Activated naive CD8-positive, alpha-beta T cell treated with anti-CD3 and anti-CD28 coated beads, Interleukin-2, amount 50 U/mL, for 16 hours (primary cell): Measurements from ENCODE around the gene KCNH1.

Experiments
- DNase-seq: peaks from one replicate; pipeline ENCODE4 v3.0.0-alpha.2; 2020; ENCODE audit warnings: low read depth, low spot score

The KCNH1 gene

DNA sequence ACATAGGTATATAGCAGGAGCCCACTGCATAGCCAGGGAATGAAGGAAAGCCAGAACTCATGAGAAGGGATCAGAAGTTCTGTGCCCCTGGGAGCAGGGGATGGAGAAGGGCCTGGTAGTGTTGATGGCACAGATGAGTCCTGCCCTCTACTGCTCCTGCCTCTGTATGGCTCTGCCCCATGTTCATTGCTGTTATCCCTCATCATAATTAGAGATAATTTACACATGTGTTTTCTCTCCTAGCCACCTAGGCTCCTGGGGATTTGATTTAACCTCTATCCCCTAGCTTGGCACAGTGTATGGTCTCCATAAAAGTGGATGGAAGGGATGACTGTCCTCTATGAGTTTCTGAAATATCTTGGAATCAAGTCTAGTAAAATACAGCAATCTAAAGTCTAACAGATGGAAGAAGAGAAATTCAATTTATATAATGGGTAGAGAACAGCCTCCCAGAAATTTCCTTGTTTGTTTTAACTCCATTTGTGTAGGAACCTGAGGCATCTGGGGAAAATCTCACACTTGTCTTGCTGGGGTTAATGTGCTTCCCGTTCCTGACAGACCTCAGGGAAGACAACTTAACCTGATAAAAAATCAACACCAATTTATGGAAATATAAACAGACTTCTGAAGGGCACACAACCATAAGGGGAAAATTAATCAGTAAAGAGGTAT, 411.4 kb downstream of the KCNH1 start:
- no peak for DNase-seq

DNA sequence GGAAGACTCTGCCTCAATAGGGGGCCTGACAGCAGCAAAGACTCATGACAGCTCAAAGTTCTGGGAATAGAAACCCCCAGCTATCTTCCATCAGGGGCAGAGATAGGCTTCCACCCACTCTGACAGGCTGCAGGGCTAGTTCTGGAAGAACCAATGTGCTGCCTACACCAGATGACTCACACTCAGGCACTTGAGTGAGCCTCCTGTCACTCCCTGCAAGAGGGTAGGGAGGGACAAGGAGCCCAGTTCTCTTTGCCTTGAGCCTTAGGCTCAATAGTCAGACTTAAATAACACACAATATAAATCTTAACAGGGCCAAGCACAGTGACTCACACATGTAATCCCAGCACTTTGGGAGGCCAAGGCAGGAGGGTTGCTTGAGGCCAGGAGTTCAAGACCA, 418.9 kb downstream of the KCNH1 start:
- no peak for DNase-seq

DNA sequence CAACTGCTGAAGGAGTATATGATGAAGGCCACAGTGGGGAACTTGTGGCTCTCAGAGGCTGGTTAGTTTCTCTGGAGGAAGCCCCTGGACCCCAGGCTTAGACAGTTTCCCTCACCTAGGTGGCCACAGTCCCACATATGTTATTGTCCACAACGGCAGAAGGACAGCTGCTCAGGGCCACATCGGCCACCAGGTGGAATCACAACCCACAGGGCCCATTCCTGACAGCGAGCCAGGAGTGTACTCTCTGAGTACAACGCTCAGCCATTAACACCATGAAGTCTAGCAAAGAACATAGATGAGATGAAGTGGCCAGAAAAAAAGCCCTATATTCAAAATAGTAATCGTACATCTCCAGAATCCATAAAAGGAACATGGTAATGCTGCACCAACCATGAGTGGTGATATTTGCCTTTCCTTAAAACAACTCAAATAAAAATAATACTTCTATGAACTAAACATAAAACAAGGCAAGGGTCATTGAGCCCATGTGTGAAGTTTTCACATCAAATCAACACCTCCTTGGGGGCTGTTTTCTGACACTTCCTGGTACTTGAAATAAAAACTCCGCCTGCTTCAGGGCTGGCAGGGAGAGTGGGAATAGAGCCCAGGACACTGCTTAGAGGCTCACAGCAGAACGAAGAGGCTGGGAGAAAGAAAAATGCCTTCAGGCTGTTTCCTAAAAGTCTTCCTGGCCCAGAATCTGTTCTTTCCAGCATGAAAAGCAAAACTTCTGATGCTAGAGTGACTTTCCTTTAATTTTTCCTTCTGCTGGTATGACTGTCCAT, 421.9 kb downstream of the KCNH1 start:
- DNase-seq: no peak

DNA sequence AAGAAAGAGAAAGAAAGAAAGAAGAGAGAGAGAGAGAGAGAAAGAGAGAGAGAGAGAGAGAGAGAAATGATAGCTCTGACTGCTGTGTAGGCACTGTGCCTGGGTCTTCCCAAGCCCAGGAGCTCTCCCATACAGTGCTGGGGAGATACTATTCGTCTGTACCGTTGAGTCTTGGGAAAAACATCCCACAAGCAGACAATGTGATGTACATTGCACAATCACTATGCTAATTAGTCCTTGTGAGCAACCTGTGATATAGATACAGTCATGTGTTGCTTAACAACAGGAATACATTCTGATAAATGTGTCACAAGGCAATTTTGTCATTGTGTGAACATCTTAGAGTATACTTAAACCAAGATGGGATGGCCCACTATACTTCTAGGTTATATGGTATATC, 424.2 kb downstream of the KCNH1 start:
- no peak for DNase-seq

DNA sequence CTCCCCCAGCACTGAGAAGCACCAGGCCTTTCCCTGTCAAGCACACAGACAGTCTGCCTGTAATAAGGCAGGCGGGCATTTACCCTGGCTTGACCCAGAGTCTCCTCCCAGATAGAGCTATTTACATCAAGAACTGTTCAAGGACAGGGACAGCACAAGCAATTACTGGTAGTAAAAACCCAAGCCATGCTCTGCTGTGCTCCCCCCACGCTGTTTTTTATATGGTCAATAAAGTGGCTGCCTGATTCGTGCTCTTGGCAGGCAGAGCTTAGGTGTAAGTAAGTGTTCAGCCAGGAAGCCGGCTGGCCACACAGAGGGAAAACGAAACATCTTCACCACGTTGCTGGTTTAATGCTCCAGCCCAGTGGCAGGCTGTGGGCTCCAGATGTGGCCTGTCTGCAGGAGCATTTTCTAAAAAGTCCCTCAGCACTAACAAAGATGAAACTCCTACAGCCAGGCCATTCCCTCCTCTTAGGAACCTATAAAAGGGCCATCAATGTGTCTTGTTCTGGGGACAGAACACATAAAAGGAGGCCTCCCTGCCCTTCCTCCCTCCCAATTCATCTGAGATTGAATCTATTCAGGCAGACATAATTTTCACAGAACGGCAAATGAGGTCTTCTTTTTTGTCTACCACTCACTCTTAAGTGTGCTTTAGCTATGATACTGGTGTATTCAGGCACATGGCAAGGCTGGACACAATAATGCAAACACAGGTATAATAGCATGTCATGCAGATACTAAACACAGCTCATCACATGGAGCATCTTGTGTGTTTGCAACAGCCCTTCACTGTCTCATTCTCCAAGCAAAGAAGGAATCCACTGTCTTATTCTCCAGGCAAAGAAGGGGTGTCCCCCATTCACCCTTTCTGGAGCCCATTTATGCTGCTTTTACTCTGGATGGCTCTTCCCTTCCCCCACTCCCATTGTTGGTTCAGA, 426.4 kb downstream of the KCNH1 start:
- DNase-seq: no peak

DNA sequence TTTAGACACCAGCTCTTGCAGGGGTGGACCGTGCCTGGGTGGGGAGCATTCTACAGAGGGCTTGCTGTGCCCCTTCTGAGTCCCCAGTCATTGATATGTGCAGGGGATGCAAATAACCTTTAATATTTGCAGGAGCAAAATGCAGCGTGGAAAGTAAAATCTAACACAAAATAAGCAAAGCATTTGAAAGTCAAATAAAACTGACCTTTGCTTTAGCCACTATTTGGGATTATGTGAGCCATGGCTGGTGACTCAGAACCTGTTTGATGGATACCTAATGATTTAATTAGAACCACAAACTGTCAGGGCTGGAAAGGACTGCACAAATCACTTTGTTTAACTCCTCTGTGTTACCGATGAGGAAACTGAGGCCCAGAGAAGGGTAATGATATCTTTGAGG, 427.7 kb downstream of the KCNH1 start:
- no peak for DNase-seq

DNA sequence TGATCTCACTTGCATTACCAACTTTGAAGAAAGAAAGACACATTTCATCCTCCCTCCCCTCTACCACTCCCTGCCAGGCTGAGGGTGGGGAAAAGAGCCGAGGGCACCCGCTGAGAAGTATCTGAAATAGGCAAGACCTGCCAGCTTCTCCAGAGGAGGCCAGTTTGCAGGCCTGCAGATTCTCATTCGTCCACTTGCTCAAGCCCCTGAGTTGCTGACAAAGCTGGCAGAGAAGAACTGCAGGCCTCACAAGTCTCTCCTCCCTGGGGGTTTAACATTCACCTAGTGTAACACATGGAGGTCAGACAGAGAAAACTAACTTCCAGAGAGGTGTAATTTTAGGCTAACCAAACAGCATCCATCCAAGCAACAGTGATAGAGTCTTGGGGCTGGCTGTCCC, 428.9 kb downstream of the KCNH1 start:
- no peak for DNase-seq

DNA sequence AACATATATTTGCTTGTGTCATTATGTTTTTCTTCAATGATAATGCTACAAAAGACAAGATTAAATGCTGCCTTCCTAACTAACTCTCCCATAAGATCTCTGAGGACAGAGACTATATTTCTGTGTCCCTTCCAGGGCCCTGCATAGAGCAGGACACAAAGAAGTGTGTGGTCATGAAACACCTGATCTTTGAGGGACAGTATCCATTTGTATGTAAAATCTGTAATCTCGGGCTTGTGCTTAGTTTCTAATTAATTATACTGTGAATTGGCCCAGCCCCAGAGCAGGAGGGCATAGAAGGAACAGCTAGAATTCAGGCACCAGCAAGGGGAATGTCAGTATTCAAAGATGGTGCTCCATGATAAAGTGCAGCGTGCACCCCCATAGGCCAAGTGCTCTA, 430.4 kb downstream of the KCNH1 start:
- DNase-seq: no peak

DNA sequence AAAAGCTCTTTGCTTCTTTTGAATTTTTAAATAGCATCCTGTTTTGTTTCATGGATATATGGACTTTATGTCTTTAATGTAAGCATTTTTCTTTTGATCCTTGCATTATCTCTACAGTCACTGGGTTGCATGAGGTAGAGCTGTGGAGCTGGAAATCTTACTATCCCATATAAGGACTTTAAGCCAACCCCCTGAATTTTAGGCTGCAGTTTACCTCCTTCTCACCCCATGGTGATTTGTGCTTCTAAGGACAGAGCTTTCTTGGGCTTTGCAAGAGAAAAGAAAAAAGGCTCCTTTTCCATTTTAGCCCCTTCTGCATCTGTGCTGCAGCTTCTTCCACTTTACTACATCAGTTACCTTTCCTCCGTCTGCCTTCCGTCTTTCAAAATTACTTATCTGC, 431.4 kb downstream of the KCNH1 start:
- DNase-seq: no peak

DNA sequence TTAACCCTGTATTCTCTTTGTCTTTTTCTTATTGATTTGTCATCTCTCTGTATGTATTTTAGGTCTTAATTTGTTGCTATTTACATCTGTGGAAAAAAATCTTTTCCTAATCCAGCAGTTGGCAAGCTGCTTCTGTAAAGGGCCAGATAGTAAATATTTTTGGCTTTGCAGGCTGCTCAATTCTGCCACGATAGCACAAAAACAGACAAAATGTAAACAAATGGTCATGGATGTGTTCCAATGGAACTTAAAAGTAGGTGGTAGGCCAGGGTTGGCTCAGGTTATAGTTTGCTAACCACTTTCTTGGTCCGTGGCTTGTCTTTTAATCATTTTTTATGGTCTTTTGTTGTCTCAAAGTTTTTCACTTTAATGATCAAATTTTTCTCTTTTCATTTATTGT, 433.4 kb downstream of the KCNH1 start:
- DNase-seq: no peak

DNA sequence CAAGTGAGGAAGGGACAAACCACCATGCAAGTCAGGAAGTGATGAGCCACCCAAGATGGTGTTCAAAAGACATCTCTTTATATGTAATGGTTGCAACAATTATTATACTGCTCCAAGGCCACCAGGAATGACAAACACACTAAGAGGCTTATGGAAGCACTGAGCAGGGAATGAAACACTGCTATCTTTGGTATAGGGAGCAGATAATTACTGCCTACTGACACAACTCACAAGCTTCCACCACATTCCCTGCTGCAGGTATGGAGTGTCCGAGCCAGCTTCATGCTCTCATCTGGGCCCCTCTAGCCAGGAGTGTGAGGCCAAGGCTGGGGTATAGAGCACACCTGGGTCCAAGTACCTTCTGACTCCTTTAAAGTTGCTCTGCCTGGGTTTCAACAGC, 433.9 kb downstream of the KCNH1 start:
- DNase-seq: no peak

DNA sequence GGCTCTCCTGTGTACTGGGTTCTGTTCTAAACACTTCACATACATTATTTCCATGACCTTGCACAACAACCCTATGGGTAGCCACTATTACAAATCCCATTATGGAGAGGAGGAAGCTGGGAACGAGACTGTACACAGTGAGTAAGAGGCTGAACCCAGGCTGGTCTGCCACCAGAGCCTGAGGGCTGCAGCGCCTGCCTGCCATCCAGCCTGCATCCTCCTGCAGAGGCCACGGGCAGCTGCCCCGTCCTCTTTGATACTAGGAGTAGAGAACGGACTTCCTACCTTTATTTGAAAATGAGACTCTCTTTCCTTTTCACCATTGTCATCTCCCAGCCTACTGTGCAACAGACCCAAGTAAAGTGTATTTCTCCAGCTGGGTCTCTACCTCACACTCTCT, 435.3 kb downstream of the KCNH1 start:
- DNase-seq: no peak

DNA sequence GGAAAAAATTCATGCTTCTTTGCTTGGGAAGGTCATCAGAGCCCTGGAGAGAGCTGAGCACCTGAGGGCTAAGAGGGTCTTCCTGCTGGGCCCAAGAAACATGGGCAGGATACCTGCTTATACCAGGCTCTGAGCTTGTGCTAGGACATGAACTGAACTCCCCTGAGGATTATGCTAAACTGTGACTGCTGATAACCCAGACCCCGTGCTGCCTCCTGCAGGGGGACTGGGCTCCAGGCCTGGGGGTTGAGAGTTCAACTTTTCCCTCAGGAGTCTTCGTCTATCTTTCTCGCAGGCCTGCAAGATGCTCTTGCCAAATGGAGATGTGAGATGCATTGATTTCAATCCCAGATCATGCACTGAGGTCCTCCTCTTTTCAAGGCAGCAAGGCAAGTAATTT, 436.8 kb downstream of the KCNH1 start:
- DNase-seq: no peak

DNA sequence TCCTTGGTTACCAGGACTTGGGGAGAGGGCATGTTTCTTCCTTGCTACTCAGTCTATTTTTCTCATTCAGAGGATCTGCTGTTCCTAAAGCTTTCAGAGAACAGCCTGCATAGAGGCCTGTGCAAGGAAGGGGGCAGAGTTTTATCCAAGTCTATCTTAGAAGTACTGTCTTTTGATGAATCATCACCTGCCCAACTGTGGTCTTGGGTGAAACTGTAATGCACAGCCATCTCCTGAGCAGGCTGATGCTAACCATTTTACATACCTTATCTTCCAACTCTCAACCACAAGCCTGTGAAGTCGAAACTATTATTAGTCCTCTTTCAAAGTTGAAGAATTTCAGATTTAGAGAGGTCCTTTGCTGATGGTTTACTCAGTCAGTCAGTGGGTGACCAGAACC, 437.2 kb downstream of the KCNH1 start:
- DNase-seq: no peak

DNA sequence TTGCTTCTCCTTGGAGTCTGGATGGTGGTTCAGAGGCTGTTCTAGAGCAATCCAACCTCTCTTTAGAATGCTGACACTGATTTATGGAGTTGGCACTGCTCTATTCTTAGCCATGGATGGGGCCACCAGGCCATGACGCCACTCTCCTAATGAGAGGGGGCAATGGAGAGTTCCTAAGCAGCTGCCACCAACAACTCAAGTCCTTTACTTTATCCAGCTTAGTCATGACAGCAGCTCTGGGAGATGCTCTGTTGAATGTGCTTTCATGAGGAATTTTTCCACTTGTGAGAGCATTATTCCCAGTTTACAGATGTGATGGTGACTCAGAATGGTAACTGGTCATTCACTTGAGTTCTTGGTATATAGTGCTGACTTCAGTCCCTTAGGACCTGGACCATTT, 438.9 kb downstream of the KCNH1 start:
- no peak for DNase-seq

DNA sequence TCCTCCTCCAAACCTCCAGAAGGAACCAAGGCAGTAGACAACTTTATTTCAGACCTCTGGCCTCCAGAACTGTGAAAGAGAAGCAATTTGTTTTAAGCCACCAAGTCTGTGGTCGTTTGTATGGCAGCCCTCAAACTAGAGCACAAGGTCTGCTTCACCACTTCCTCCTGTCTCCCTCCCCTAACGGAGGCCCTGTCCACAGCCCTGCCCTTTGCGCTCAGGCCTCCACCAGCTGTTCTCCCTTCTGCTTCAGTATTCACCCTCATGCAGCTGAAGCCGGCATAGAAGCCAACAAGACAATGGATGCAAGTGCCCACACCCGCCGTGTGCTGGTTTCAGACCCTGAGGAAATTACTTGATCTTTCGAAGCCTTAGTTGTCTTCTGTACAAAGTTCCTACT, 441.2 kb downstream of the KCNH1 start:
- DNase-seq: no peak

DNA sequence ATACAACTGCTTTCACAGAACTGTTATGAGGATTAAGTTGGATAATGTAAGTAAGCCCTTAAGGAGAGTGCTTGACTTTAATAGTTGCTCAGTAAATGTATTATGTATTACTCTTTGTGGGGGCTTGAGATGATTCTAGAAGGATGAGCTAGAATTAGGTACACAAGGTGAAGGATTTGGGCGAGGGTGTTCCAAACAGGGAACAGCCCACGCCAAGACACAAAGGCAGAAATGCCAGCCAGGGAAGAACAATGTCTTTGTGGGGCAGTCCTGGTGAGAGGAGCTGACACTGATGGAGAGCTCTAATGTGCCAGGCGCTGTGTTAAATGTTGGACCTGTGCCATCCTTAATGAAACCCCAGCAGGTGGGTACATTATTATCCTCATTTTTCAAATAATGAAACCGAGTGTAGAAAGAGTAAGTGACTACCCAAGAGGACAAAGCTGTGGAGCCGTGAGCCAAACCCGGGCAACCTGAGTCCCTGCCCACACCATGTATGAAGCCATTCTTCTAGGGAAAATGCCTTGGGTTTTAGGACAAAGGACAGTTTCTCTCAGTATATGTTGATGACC, 442.8 kb downstream of the KCNH1 start:
- DNase-seq: no peak

DNA sequence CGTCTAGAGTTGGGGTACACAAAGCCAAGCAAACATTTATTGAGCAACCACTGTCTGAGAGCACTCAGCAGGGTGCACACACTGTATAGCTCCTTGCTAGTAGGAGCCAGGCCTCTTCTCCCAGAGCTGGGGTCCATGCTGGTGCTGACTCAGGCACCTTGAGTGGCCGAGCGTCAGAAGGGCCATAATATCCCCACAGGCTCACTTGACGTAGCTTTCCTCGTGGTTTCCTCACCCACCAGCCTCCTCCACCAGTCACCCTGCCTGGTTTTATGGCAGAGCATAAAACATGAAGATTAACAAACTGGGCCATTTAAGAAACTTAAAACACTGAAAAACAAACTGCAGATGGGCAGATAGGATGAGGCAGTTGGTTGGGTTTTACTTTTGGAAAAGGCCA, 443.7 kb downstream of the KCNH1 start:
- no peak for DNase-seq

DNA sequence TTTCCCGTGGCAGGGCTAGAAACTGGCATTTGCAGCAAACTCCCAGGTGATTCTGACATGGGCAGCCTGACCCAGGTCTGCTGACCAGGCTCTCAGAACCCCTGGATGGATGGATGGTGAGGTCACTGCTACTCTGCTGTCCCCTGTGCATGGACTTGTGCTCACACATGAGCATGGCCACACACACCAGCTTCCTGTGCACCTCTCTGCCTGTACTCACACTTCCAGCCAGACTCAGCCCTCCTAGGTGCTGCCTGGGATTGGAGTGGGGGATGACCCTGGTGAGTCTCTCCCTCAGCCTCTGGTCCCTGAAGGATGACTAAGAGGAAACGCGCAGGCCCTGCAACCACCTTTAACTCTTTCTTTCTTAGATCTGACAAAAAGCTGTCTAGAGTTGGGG, 444.1 kb downstream of the KCNH1 start:
- DNase-seq: no peak

DNA sequence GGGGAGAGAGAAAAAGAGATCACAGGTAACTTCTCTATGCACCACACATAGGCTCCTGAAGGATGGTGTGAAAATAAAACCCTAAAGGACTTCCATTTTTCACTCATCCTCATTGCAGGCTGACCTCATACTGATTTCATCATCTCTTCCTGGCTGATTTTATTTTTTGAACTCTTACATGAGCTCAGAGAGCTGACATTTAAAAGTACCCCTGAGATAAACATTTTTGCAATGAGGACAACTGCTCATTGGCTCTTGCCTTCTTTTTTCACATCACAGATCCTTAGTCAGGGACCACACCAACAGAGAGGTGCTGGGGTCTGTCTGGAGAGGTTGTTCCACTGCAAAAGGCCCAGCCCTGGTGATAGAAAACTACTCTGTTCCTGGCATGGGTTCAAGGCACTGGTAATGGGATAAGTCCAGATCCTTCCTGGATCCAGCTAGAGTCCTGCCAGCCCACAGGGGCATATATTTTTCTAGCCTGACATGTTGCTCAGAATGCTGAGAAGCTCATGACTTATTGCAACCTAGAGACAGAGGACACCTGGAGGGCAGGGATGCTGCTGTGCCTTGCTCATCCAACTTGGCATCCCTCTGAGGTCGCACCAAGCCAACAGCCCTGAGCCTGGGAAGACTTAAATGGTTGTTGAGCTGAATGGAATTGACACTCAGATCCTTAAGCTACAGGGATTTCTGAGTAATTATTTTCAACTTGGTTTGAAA, 445.3 kb downstream of the KCNH1 start:
- DNase-seq: no peak

DNA sequence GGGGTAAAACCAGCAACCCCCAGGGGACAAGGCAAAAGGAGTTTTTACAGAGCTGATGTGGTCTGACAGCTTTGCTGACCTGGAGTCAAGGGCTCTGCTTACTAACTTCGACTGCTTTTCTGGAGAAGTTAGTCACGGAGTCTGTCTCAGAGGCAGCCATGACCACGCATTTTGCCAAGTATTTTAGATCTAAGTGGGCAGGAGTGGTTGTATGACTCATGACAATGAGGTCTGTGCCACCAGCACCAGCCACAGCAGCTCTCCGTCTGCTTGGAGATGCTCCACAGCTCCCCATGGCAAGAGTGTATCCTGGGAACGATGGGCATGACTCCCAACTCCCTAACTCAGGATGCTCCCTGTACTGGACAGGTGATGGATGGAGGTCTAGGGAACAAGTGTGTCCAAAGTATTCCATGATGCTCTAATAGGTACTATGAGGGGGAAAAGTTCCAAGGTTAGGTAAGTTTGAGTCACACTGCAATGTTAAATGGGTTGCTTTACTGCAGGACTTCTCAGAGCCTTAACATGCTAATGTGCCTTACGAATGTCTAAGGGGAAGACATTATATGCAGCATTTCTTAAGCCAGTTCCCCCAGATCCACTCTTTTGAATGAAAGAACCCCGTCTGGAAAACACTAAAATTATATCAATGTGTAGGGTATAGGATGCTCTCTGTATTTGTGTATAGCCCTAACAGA, 446.2 kb downstream of the KCNH1 start:
- DNase-seq: no peak
